Measurements from ENCODE around the gene IRF9. TPM values are rescaled to one million over a fixed set of nuclear protein-coding genes. Genes with fewer than 3 reads are reported as not detected.

Gene IRF9
- total and polyA plus RNA-seq, 12 donors = 17.7 to 147 (median 36.7) TPM

GRCh38 chr14:24181371-24182077 is 20.5 kb downstream of the IRF9 start:
- H3K36me3 ChIP-seq = peaks cover 0 to 100% (median 43%) of the 10 kb centered on the region in 9 donors
- H3K27ac ChIP-seq = no peak overlapping the region

GRCh38 chr14:24182110-24182882 is 21.2 kb downstream of the IRF9 start:
- H3K27me3 ChIP-seq = no peaks in the 10 kb centered on the region
- H3K4me1 ChIP-seq = peaks cover 0 to 22% (median 14%) of the 10 kb centered on the region in 9 donors
- no peak overlapping the region for H3K4me3 ChIP-seq
- no peak for DNase-seq
- WGBS, 2 donors = 82 to 89% methylated on average over 14 of the region's 14 CpGs
- intact Hi-C loops (cut with DNase I) = no loop called here
- no peak for TF ChIP-seq CTCF (IDR thresholded peaks at IDR 0.05)
- H3K9me3 ChIP-seq = no peaks in the 10 kb centered on the region
- no peak for ATAC-seq
- no peak overlapping the region for H3K27ac ChIP-seq
- peaks cover 0 to 100% (median 36%) of the 10 kb centered on the region in 9 donors for H3K36me3 ChIP-seq

More at GRCh38 chr14:24181371-24182077, 20.5 kb downstream of the IRF9 start:
- intact Hi-C loops (cut with DNase I) = no loop called here
- no peak for DNase-seq
- H3K4me1 ChIP-seq = peaks cover 0 to 19% (median 12%) of the 10 kb centered on the region in 9 donors
- 90 to 92% methylated on average over 19 of the region's 19 CpGs for WGBS, 2 donors
- H3K27me3 ChIP-seq = no peaks in the 10 kb centered on the region
- no peak overlapping the region for H3K4me3 ChIP-seq
- no peak for ATAC-seq
- TF ChIP-seq CTCF (IDR thresholded peaks at IDR 0.05) = no peak
- no peaks in the 10 kb centered on the region for H3K9me3 ChIP-seq

- no peak for TF ChIP-seq CTCF (IDR thresholded peaks at IDR 0.05)
- Histone ChIP-seq H3K9me3 (no peaks in the 10 kb centered on the region), H3K27me3 (no peaks in the 10 kb centered on the region), H3K27ac (no peak overlapping the region), H3K4me1 (peaks cover 3 to 30% (median 22%) of the 10 kb centered on the region in 9 donors), H3K4me3 (no peak overlapping the region), H3K36me3 (peaks cover 0 to 93% (median 35%) of the 10 kb centered on the region in 9 donors)
- ATAC-seq (no peak), DNase-seq (no peak)
- intact Hi-C loops (cut with DNase I) = no loop called here
- 89 to 94% methylated on average over 15 of the region's 15 CpGs for WGBS, 2 donors
These were observed 22.0 kb downstream of the IRF9 start for GRCh38 chr14:24183014-24183481.

GRCh38 chr14:24184104-24184970 is 23.3 kb downstream of the IRF9 start:
- H3K36me3 ChIP-seq = peaks cover 0 to 80% (median 25%) of the 10 kb centered on the region in 9 donors
- no peaks in the 10 kb centered on the region for H3K9me3 ChIP-seq
- H3K27ac ChIP-seq = no peak overlapping the region
- intact Hi-C loops (cut with DNase I) = no loop called here
- DNase-seq (no peak), ATAC-seq (no peak)
- peaks cover 4 to 37% (median 31%) of the 10 kb centered on the region in 9 donors for H3K4me1 ChIP-seq
- TF ChIP-seq CTCF (IDR thresholded peaks at IDR 0.05) = no peak
- H3K4me3 ChIP-seq = no peak overlapping the region
- WGBS, 2 donors = 88 to 89% methylated on average over 19 of the region's 19 CpGs
- H3K27me3 ChIP-seq = no peaks in the 10 kb centered on the region
